ENCODE measurements around the gene JADE1. TPM values are rescaled to one million over a fixed set of nuclear protein-coding genes. Genes with fewer than 3 reads are reported as not detected.

JADE1 gene
- polyA plus RNA-seq, 4 donors, result 6.2 to 27.3 (median 12.7) TPM

GRCh38 chr4:128858879-128859671 lies 49.6 kb downstream of the JADE1 start:
- FAIRE-seq (no peak), DNase-seq (no peak)
- 79 to 95% (median 94%) methylated on average over 18 of the region's 18 CpGs for WGBS, 3 donors
- Histone ChIP-seq H3K4me1 (ENCODE audit: control insufficient read depth in 3 of 3, insufficient read depth in 2 of 3, low read depth in 1 of 3, low read length in 2 of 3) (no peaks in the 10 kb centered on the region), H3K4me3 (ENCODE audit: low read depth in 1 of 3, low read length in 3 of 3) (no peak overlapping the region), H3K27me3 (ENCODE audit: control insufficient read depth in 3 of 3, insufficient read depth in 3 of 3, low read length in 3 of 3) (no peaks in the 10 kb centered on the region), H3K27ac (ENCODE audit: low read depth in 1 of 3, low read length in 2 of 3) (no peak overlapping the region), H3K9me3 (ENCODE audit: control insufficient read depth in 2 of 2, insufficient read depth in 1 of 2, low read depth in 1 of 2, low read length in 1 of 2) (no peaks in the 10 kb centered on the region), H3K36me3 (ENCODE audit: control insufficient read depth in 3 of 3, insufficient read depth in 2 of 3, low read depth in 1 of 3, low read length in 3 of 3) (peaks cover 7 to 62% (median 32%) of the 10 kb centered on the region in 3 donors)

GRCh38 chr4:128859887-128860677 lies 50.6 kb downstream of the JADE1 start:
- H3K4me1 ChIP-seq (ENCODE audit: control insufficient read depth in 3 of 3, insufficient read depth in 2 of 3, low read depth in 1 of 3, low read length in 2 of 3), result no peaks in the 10 kb centered on the region
- 60 to 84% (median 80%) methylated on average over 6 of the region's 6 CpGs for WGBS, 3 donors
- no peak for FAIRE-seq
- H3K27me3 ChIP-seq (ENCODE audit: control insufficient read depth in 3 of 3, insufficient read depth in 3 of 3, low read length in 3 of 3), result no peaks in the 10 kb centered on the region
- peaks cover 4 to 66% (median 29%) of the 10 kb centered on the region in 3 donors for H3K36me3 ChIP-seq (ENCODE audit: control insufficient read depth in 3 of 3, insufficient read depth in 2 of 3, low read depth in 1 of 3, low read length in 3 of 3)
- no peak overlapping the region for H3K27ac ChIP-seq (ENCODE audit: low read depth in 1 of 3, low read length in 2 of 3)
- no peak overlapping the region for H3K4me3 ChIP-seq (ENCODE audit: low read depth in 1 of 3, low read length in 3 of 3)
- H3K9me3 ChIP-seq (ENCODE audit: control insufficient read depth in 2 of 2, insufficient read depth in 1 of 2, low read depth in 1 of 2, low read length in 1 of 2), result no peaks in the 10 kb centered on the region
- peak in 1 of 2 donors; percentile 12 for DNase-seq

- no peak for FAIRE-seq
- DNase-seq, result no peak
- no peaks in the 10 kb centered on the region for H3K9me3 ChIP-seq (ENCODE audit: control insufficient read depth in 2 of 2, insufficient read depth in 1 of 2, low read depth in 1 of 2, low read length in 1 of 2)
- no peak overlapping the region for H3K27ac ChIP-seq (ENCODE audit: low read depth in 1 of 3, low read length in 2 of 3)
- H3K4me1 ChIP-seq (ENCODE audit: control insufficient read depth in 3 of 3, insufficient read depth in 2 of 3, low read depth in 1 of 3, low read length in 2 of 3), result no peaks in the 10 kb centered on the region
- H3K36me3 ChIP-seq (ENCODE audit: control insufficient read depth in 3 of 3, insufficient read depth in 2 of 3, low read depth in 1 of 3, low read length in 3 of 3), result peaks cover 4 to 54% (median 26%) of the 10 kb centered on the region in 3 donors
- 79 to 91% (median 88%) methylated on average over 13 of the region's 13 CpGs for WGBS, 3 donors
- H3K4me3 ChIP-seq (ENCODE audit: low read depth in 1 of 3, low read length in 3 of 3), result no peak overlapping the region
- H3K27me3 ChIP-seq (ENCODE audit: control insufficient read depth in 3 of 3, insufficient read depth in 3 of 3, low read length in 3 of 3), result no peaks in the 10 kb centered on the region
Measured at GRCh38 chr4:128861856-128862518, 52.5 kb downstream of the JADE1 start.

DNA sequence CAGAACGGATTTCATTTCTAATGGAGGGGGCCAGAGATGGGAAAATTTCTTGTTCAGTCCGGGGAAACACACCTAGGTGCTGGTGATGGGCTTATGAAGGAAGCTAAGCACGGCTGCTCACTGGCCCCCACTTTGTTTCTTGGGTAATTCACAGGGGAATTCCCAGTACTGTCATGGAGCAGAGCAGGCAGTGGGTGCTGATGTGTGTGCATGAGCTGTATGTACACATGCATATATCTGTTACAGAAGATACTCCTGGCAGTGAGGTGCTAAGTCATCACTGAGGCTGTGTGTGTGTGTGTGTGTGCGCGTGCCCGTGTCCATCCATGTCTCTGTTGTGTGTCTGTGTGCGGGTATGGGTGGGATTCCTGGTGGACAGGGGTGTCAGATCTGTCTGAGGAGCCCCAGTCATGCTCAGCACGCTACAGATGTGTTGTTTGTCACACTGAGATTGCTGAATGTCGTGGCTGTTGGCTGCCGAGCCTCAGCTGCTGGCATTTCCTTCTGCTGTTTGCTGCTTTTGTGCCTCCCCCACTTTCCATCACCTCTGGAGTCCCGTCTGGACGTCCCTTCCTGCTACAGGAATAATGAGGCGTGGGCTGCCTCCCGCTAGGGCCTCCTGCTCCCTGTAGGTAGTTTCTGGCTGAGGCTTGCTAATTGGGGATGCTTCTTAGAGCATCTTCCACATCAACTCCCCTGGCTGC lies 53.3 kb downstream of the JADE1 start:
- no peak for DNase-seq
- Histone ChIP-seq H3K4me1 (ENCODE audit: control insufficient read depth in 3 of 3, insufficient read depth in 2 of 3, low read depth in 1 of 3, low read length in 2 of 3) (no peaks in the 10 kb centered on the region), H3K36me3 (ENCODE audit: control insufficient read depth in 3 of 3, insufficient read depth in 2 of 3, low read depth in 1 of 3, low read length in 3 of 3) (peaks cover 4 to 51% (median 19%) of the 10 kb centered on the region in 3 donors), H3K9me3 (ENCODE audit: control insufficient read depth in 2 of 2, insufficient read depth in 1 of 2, low read depth in 1 of 2, low read length in 1 of 2) (no peaks in the 10 kb centered on the region), H3K27ac (ENCODE audit: low read depth in 1 of 3, low read length in 2 of 3) (no peak overlapping the region), H3K4me3 (ENCODE audit: low read depth in 1 of 3, low read length in 3 of 3) (no peak overlapping the region), H3K27me3 (ENCODE audit: control insufficient read depth in 3 of 3, insufficient read depth in 3 of 3, low read length in 3 of 3) (no peaks in the 10 kb centered on the region)
- FAIRE-seq, result no peak
- 73 to 80% (median 78%) methylated on average over 14 of the region's 14 CpGs for WGBS, 3 donors

DNA sequence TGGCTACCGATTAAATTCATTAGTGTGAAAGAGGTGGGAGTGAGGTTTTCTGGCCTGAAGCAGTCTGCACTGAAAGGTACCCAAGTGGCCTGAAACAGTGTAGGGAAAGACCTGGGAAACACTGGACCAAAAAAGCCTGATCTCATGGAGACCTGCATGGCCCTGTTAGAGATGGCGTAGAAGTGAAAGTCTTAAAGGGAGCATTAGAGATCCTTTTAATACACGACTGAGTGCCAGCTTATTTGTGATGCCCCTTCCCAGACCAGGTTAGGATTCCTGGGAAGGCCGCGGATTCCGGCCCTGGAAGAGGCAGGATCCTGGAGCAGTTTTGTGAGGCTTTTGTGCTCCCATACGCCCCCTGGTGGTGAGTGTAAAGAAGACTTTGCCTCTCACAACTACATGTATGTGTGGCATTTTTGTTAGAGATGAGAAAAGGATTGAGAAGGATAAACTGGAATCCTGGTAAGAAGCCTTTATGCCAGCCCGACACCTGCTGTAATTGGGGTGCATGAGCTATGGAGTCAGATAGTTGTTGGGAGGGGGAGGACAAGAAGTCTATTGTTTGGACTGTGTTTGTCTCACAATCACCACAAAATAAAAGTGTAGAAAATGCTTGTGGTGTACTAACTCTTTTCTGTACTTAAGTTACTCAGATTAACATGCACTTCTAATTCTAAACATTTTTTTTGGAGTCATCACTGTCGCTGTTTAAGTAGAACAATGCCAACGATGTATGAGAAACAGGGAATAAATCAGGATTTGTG lies 54.0 kb downstream of the JADE1 start:
- DNase-seq, result peak; percentile 85
- H3K27ac ChIP-seq (ENCODE audit: low read depth in 1 of 3, low read length in 2 of 3), result no peak overlapping the region
- H3K9me3 ChIP-seq (ENCODE audit: control insufficient read depth in 2 of 2, insufficient read depth in 1 of 2, low read depth in 1 of 2, low read length in 1 of 2), result no peaks in the 10 kb centered on the region
- 39 to 48% (median 45%) methylated on average over 10 of the region's 10 CpGs for WGBS, 3 donors
- no peaks in the 10 kb centered on the region for H3K27me3 ChIP-seq (ENCODE audit: control insufficient read depth in 3 of 3, insufficient read depth in 3 of 3, low read length in 3 of 3)
- H3K4me3 ChIP-seq (ENCODE audit: low read depth in 1 of 3, low read length in 3 of 3), result no peak overlapping the region
- H3K4me1 ChIP-seq (ENCODE audit: control insufficient read depth in 3 of 3, insufficient read depth in 2 of 3, low read depth in 1 of 3, low read length in 2 of 3), result peaks cover 0 to 2% (median 0%) of the 10 kb centered on the region in 3 donors
- peaks cover 4 to 44% (median 15%) of the 10 kb centered on the region in 3 donors for H3K36me3 ChIP-seq (ENCODE audit: control insufficient read depth in 3 of 3, insufficient read depth in 2 of 3, low read depth in 1 of 3, low read length in 3 of 3)
- no peak for FAIRE-seq

- WGBS, 3 donors, result 85 to 91% (median 86%) methylated on average over 2 of the region's 2 CpGs
- Histone ChIP-seq H3K27me3 (ENCODE audit: control insufficient read depth in 3 of 3, insufficient read depth in 3 of 3, low read length in 3 of 3) (no peaks in the 10 kb centered on the region), H3K4me3 (ENCODE audit: low read depth in 1 of 3, low read length in 3 of 3) (no peak overlapping the region), H3K9me3 (ENCODE audit: control insufficient read depth in 2 of 2, insufficient read depth in 1 of 2, low read depth in 1 of 2, low read length in 1 of 2) (no peaks in the 10 kb centered on the region), H3K36me3 (ENCODE audit: control insufficient read depth in 3 of 3, insufficient read depth in 2 of 3, low read depth in 1 of 3, low read length in 3 of 3) (peaks cover 4 to 40% (median 17%) of the 10 kb centered on the region in 3 donors), H3K4me1 (ENCODE audit: control insufficient read depth in 3 of 3, insufficient read depth in 2 of 3, low read depth in 1 of 3, low read length in 2 of 3) (peaks cover 0 to 2% (median 0%) of the 10 kb centered on the region in 3 donors), H3K27ac (ENCODE audit: low read depth in 1 of 3, low read length in 2 of 3) (no peak overlapping the region)
- no peak for FAIRE-seq
- DNase-seq, result no peak
Measured at GRCh38 chr4:128865132-128865531, 55.6 kb downstream of the JADE1 start.

DNA sequence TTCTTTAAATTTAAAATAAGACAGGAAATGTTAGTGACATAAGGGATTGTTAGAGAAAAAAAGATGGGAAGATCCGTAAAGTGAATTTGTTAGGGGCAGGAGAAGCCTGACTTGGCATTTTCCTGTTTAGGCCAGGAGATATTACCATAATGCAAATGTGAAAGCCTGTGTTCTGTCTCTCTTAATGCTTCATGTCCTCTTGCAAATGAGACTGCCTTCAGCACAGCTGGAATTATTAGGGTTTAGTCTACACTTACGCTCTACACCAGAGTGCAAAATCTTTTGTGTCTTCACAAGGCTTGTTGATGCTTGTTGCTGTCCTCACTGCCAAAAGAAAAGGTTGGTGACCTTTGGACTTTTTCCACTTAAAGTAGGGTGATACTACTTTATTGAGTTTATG lies 56.8 kb downstream of the JADE1 start:
- WGBS, 3 donors, result 91 to 98% (median 97%) methylated on average over 2 of the region's 2 CpGs
- DNase-seq, result no peak
- H3K4me3 ChIP-seq (ENCODE audit: low read depth in 1 of 3, low read length in 3 of 3), result no peak overlapping the region
- peaks cover 0 to 2% (median 0%) of the 10 kb centered on the region in 3 donors for H3K4me1 ChIP-seq (ENCODE audit: control insufficient read depth in 3 of 3, insufficient read depth in 2 of 3, low read depth in 1 of 3, low read length in 2 of 3)
- FAIRE-seq, result no peak
- H3K36me3 ChIP-seq (ENCODE audit: control insufficient read depth in 3 of 3, insufficient read depth in 2 of 3, low read depth in 1 of 3, low read length in 3 of 3), result peaks cover 7 to 34% (median 16%) of the 10 kb centered on the region in 3 donors
- H3K9me3 ChIP-seq (ENCODE audit: control insufficient read depth in 2 of 2, insufficient read depth in 1 of 2, low read depth in 1 of 2, low read length in 1 of 2), result no peaks in the 10 kb centered on the region
- H3K27ac ChIP-seq (ENCODE audit: low read depth in 1 of 3, low read length in 2 of 3), result no peak overlapping the region
- no peaks in the 10 kb centered on the region for H3K27me3 ChIP-seq (ENCODE audit: control insufficient read depth in 3 of 3, insufficient read depth in 3 of 3, low read length in 3 of 3)

Data from small intestine (tissue), 7 donors.